ENCODE data around the gene STMND1. TPM values are rescaled to one million over a fixed set of nuclear protein-coding genes. Genes with fewer than 3 reads are reported as not detected.

The STMND1 gene
- total RNA-seq, 1 experiment from 2014 or later = not detected

GRCh38 chr6:17088091-17088611, 13.7 kb upstream of the STMND1 start:
- no peaks in the 10 kb centered on the region for H3K4me1 Mint-ChIP-seq (ENCODE audit: insufficient read depth, unreplicated experiment)
- no peak overlapping the region for H3K27ac Mint-ChIP-seq (ENCODE audit: low read depth, unreplicated experiment)
- no TSS peak for BruUV-seq (replicated peaks)
- no peaks in the 10 kb centered on the region for H3K36me3 Mint-ChIP-seq (ENCODE audit: insufficient read depth, unreplicated experiment)
- H3K27me3 Mint-ChIP-seq (ENCODE audit: insufficient read depth, unreplicated experiment) = no peaks in the 10 kb centered on the region
- CTCF ChIA-PET = interaction anchor here (0.5 to 1.8 kb wide), 10 partner anchors 12 to 759 kb away, joined by 3 to 4 read pairs (median 3); no protein-coding TSS in a partner anchor
- intact Hi-C loops (cut with micrococcal nuclease) = loop anchor here (5.0 to 10.0 kb wide), 3 partner anchors 123 to 576 kb away; partner anchors contain the start of gene ATXN1
- H3K4me3 Mint-ChIP-seq (ENCODE audit: unreplicated experiment) = no peak overlapping the region
- no peak for TF ChIP-seq CTCF (IDR thresholded peaks at IDR 0.05; ENCODE audit: unreplicated experiment)
- no peaks in the 10 kb centered on the region for H3K9me3 Mint-ChIP-seq (ENCODE audit: unreplicated experiment)
- no peak for DNase-seq (ENCODE audit: unreplicated experiment)
- POLR2A ChIA-PET = interaction anchor here (1.2 to 1.4 kb wide), 2 partner anchors 11 to 381 kb away, joined by 4 to 5 read pairs; no protein-coding TSS in a partner anchor

- BruUV-seq (replicated peaks) = no TSS peak
- ChIA-PET CTCF (interaction anchor here (0.7 to 1.4 kb wide), 5 partner anchors 34 to 580 kb away, joined by 3 to 7 read pairs (median 4); no protein-coding TSS in a partner anchor), POLR2A (no interaction called here)
- Mint-ChIP-seq H3K4me3 (ENCODE audit: unreplicated experiment) (no peak overlapping the region), H3K36me3 (ENCODE audit: insufficient read depth, unreplicated experiment) (no peaks in the 10 kb centered on the region), H3K27ac (ENCODE audit: low read depth, unreplicated experiment) (no peak overlapping the region), H3K27me3 (ENCODE audit: insufficient read depth, unreplicated experiment) (no peaks in the 10 kb centered on the region), H3K4me1 (ENCODE audit: insufficient read depth, unreplicated experiment) (no peaks in the 10 kb centered on the region), H3K9me3 (ENCODE audit: unreplicated experiment) (no peaks in the 10 kb centered on the region)
- intact Hi-C loops (cut with micrococcal nuclease) = no loop called here
- peak; percentile 33 for TF ChIP-seq CTCF (IDR thresholded peaks at IDR 0.05; ENCODE audit: unreplicated experiment)
- DNase-seq (ENCODE audit: unreplicated experiment) = no peak
These were observed 10.7 kb upstream of the STMND1 start for GRCh38 chr6:17091122-17091521.

- no peaks in the 10 kb centered on the region for H3K27me3 Mint-ChIP-seq (ENCODE audit: insufficient read depth, unreplicated experiment)
- intact Hi-C loops (cut with micrococcal nuclease) = no loop called here
- no peak for TF ChIP-seq CTCF (IDR thresholded peaks at IDR 0.05; ENCODE audit: unreplicated experiment)
- H3K36me3 Mint-ChIP-seq (ENCODE audit: insufficient read depth, unreplicated experiment) = no peaks in the 10 kb centered on the region
- H3K4me3 Mint-ChIP-seq (ENCODE audit: unreplicated experiment) = no peak overlapping the region
- H3K9me3 Mint-ChIP-seq (ENCODE audit: unreplicated experiment) = no peaks in the 10 kb centered on the region
- H3K27ac Mint-ChIP-seq (ENCODE audit: low read depth, unreplicated experiment) = no peak overlapping the region
- no TSS peak for BruUV-seq (replicated peaks)
- ChIA-PET CTCF (interaction anchor here (0.7 to 2.0 kb wide), 2 partner anchors 11 to 331 kb away, joined by 3 to 7 read pairs; no protein-coding TSS in a partner anchor), POLR2A (no interaction called here)
- no peaks in the 10 kb centered on the region for H3K4me1 Mint-ChIP-seq (ENCODE audit: insufficient read depth, unreplicated experiment)
- no peak for DNase-seq (ENCODE audit: unreplicated experiment)
These were observed 8.2 kb upstream of the STMND1 start for GRCh38 chr6:17093686-17094085.

GRCh38 chr6:17096096-17096495, 5.8 kb upstream of the STMND1 start:
- no peaks in the 10 kb centered on the region for H3K9me3 Mint-ChIP-seq (ENCODE audit: unreplicated experiment)
- H3K27me3 Mint-ChIP-seq (ENCODE audit: insufficient read depth, unreplicated experiment) = peaks cover 9% of the 10 kb centered on the region
- H3K4me1 Mint-ChIP-seq (ENCODE audit: insufficient read depth, unreplicated experiment) = no peaks in the 10 kb centered on the region
- ChIA-PET CTCF (interaction anchor here (1.0 to 1.9 kb wide), 2 partner anchors 10 to 129 kb away, joined by 3 to 9 read pairs; no protein-coding TSS in a partner anchor), POLR2A (no interaction called here)
- intact Hi-C loops (cut with micrococcal nuclease) = no loop called here
- DNase-seq (ENCODE audit: unreplicated experiment) = no peak
- BruUV-seq (replicated peaks) = no TSS peak
- no peak for TF ChIP-seq CTCF (IDR thresholded peaks at IDR 0.05; ENCODE audit: unreplicated experiment)
- no peak overlapping the region for H3K27ac Mint-ChIP-seq (ENCODE audit: low read depth, unreplicated experiment)
- no peaks in the 10 kb centered on the region for H3K36me3 Mint-ChIP-seq (ENCODE audit: insufficient read depth, unreplicated experiment)
- no peak overlapping the region for H3K4me3 Mint-ChIP-seq (ENCODE audit: unreplicated experiment)

Data from MCF 10A (cell line).